NCI-H2196 (cell line): ENCODE results near the gene PRKN.

ENCODE experiments used
- DNase-seq: peaks from one replicate; lab custom pipeline; 2025; ENCODE audit not compliant: unreplicated experiment; lab: John Stamatoyannopoulos, UW

PRKN gene

GRCh38 chr6:161748535-161749416, 978.8 kb downstream of the PRKN start:
- DNase-seq, result no peak

- no peak for DNase-seq
Measured at GRCh38 chr6:161747506-161747905, 980.1 kb downstream of the PRKN start.

DNA sequence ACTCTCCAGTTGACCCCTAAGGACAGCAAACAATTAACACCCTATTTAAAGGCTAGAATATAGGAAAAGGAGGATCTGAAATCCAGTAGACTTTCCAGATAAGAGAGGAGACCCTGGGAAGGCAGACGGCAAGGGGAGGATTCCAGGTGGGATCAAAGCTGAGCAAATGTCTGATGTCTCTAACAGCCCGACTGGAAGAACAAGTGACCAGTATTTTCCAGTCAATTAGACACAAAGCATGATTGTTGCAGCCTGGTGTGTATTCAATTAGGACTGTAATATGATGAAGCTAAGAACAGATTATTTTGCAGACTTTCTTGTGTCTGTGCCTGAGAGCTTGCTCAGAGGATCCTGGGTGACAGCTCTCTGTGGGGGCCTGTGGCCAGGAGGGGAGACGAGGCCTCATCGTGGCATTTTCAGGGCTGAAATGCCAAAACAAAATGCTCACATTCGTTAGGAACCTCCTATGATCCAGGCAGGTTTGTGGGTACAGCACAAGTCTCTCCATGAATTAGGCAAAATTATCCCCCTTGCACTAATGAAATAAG, 981.9 kb downstream of the PRKN start:
- DNase-seq, result no peak

DNA sequence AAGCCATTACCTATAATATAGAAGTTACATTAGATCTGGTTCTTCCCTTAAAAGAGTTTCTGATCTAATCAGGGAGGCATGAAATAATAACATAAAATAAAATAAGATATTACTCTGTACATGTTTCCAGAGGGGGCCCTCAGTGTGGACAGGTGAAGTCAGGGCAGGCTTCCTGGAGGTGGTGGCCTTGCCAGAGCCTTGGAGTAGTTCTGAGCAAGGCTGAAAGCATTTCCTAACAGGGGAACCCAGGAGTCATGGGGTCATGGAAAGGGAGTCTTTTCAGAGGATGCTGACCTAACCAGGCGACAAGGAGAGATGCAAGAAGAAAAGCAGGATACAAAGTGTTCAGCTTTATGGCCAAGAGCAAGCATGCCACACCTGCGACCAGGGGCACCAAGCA, 982.4 kb downstream of the PRKN start:
- no peak for DNase-seq

DNA sequence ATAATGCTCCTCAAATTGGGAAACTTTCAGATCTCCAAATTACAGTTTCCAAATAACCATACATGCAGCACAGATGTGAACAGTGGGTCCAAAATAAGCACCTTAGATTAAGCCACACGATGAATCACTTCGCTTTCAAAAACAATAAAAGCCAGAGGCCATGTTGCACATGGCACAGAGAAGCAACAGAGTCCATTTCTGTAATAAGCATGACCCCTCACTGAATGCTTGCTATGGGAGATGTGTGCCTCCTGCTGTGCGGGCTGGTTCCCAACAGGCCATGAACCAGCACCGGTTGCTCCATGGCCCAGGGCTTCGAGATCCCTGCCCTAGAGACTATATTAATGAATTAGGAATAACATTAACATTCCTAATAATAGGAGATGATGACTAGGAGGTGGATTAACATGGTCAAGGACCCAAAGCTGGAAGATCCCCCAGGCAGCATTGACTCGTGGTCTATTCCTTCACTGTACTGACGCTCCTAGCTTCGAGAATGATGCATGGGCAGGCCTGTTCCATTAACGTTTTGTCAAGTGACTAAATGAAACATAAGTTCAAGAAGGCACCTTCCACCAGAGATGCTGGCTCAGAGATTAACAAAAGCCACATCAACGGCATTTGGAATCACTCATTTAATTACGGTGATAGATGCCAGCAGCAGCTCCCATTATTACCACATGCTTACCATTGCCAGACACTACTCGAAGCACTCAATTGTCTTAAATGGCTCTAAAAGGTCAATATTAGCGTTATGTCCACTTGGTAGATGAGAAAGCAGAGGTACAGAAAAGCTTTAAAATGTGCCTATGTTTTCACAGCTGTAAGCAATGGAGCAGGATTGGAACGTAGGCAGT, 983.1 kb downstream of the PRKN start:
- no peak for DNase-seq

DNA sequence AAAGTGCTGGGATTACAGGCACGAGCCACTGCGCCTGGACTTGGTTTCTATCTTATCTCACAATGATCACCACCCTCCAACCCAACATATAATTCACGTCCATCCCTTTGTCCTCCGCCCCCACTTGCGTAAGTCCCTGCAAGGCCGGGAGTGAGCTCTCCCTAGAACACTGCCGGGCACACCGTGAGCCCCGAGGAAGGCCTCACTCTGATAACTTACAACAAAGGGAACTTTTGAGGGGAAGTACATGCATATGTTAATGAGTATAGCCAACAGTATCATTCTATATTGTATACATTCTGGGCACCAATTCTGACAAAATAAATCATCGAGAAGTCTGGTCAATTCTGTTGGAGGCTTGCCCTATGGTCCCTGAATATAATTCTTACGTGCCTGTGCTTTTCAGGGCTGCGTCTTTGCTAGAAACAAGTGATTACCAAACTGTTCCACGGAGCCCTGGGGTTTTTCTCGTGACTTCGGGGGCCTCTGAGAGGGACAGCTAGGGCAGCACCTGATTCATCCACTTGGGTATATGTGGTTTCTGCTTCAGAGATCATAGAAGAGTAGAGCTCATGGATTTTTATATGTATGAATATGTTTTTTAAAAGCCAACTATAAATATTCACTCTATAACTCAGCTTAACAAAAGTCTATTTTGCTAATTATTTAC, 983.9 kb downstream of the PRKN start:
- DNase-seq, result no peak

DNA sequence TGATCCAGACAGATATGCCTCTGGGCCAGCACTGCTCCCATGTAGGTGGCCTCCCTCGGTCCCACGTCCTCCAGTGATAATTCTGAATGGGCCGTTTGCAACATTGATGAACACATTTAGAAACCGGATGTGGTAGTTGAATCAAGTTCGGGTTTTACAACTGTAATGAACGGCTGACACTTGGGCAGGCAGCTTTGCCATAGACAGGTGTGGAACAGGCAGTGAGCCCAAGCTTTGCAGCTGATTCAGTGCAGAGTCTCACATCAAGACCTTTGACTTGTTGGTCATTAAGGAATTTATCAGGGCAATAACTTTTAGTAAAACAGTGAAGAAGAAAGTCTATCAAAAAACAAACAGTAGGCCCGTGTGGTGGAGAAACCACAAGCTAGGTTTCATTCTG, 987.1 kb downstream of the PRKN start:
- DNase-seq, result no peak

DNA sequence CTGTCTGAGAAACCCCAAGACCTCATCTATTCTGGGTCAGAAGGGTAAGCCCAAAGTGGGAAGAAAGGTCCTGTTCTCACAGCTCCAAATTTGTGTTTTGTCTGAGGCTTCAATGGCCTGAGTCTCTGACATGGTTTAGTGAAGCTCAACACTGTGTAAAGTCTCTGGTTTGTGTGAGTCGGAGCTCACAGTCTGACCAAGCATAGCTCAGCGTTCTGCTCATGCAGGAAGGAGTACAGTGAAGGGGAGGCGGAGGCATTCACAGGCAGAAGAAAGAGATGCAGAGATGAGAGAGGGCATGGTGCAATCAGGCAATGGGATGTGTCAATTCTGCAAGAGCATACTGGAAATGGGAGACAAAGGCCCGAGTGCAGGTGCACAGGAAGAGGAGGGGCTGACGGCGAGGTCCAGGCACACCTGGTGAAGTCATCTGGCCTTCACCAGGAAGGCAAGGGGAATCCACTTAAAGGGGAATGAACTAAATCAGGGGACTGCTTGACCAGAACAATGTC, 990.7 kb downstream of the PRKN start:
- no peak for DNase-seq

GRCh38 chr6:161736326-161736725, 991.2 kb downstream of the PRKN start:
- DNase-seq, result no peak

GRCh38 chr6:161732594-161732993, 995.0 kb downstream of the PRKN start:
- DNase-seq, result no peak

GRCh38 chr6:161727083-161727833, 1000.3 kb downstream of the PRKN start:
- no peak for DNase-seq

- DNase-seq, result no peak
Measured at GRCh38 chr6:161722394-161722793, 1005.2 kb downstream of the PRKN start.

GRCh38 chr6:161721511-161721910, 1006.1 kb downstream of the PRKN start:
- no peak for DNase-seq

- DNase-seq, result no peak
Measured at GRCh38 chr6:161716176-161716575, 1011.4 kb downstream of the PRKN start.

DNA sequence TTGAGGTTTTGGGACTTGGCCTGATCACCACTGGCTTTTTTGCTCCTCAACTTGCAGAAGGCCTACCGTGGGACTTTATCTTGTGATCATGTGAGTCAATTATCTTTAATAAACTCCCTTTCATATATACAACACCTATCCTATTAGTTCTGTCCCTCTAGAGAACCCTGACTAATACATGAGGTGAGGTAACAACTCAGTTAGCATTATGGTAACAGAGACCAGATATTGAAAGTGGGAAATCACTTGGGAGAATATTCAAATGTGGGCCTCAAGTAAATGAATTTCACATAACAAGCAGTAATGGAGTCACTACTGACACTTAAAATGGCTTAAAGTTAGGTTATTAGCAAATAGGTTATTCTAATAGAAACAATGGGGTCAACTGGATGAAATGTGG, 1015.6 kb downstream of the PRKN start:
- DNase-seq, result no peak

GRCh38 chr6:161711515-161711914, 1016.1 kb downstream of the PRKN start:
- DNase-seq, result no peak

GRCh38 chr6:161710698-161711097, 1016.9 kb downstream of the PRKN start:
- no peak for DNase-seq

- no peak for DNase-seq
Measured at GRCh38 chr6:161701056-161701455, 1026.5 kb downstream of the PRKN start.

DNA sequence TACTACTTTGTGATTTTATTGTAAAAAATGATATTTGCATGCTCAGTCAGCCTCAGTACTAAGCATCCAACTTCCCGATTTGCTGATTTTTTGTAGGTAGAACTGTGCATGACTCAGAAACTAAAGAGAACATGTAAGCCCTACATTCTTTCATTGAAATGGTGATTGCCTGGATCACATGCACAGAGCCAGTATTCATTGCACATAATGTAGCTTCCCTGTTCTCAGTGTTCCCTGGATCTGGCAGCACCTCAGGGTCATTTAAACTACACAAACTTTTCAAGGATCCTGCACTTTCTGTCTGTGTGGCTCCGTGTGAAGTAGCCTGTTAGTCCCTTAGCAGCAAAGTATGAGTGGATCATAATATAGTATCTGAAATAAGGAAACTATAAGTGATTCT, 1030.8 kb downstream of the PRKN start:
- no peak for DNase-seq

- no peak for DNase-seq
Measured at GRCh38 chr6:161694995-161695394, 1032.6 kb downstream of the PRKN start.
